Esophagus muscularis mucosa (tissue), 3 donors: Measurements from ENCODE around the gene SLC8A1.

Experiments used
- POLR2A ChIP-seq: fragments of 450-650 bp; IDR thresholded peaks from one replicate; pipeline ENCODE4 v1.6.1; 2017; ENCODE audit warnings: antibody characterized with exemption, moderate library complexity, mild to moderate bottlenecking, low read depth
- POLR2AphosphoS5 ChIP-seq, 2 donors: sonication (generic); formaldehyde crosslinking; IDR thresholded peaks; one replicate each; pipeline ENCODE4 v1.6.1; 2017; ENCODE audit warnings: antibody characterized with exemption in 2 of 2
- TF ChIP-seq, protein P1 (sequence below), 3 experiments: fragments of 200-600 bp in 2 of 3; fragments of 450-650 bp in 1 of 3; sonication (generic) in 2 of 3; IDR thresholded peaks; one replicate each; pipeline ENCODE4 v1.5.1; 2017 to 2019; ENCODE audit warnings: antibody characterized with exemption in 3 of 3, mild to moderate bottlenecking in 2 of 3, moderate library complexity in 1 of 3

DNA sequence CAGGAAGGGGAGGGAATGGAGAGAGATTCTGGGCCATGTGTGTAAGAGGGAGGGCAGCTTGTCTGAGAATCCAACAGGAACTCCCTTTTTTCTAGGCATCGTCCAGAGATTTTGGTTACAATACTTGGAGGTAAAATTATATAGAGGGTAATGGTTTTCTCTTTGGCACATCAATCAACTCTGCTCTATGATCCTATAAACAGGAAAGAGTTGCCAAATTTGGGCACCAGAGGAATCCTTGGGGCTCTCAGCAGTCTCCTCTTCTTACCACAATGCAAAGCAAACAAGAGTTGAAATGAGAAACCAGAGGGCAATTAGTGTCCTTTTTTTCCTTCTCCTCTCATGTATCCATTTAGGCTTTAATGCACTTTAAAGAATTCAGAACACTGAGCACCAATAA is 243.4 kb downstream of the SLC8A1 start:
- TF ChIP-seq, protein P1, sequence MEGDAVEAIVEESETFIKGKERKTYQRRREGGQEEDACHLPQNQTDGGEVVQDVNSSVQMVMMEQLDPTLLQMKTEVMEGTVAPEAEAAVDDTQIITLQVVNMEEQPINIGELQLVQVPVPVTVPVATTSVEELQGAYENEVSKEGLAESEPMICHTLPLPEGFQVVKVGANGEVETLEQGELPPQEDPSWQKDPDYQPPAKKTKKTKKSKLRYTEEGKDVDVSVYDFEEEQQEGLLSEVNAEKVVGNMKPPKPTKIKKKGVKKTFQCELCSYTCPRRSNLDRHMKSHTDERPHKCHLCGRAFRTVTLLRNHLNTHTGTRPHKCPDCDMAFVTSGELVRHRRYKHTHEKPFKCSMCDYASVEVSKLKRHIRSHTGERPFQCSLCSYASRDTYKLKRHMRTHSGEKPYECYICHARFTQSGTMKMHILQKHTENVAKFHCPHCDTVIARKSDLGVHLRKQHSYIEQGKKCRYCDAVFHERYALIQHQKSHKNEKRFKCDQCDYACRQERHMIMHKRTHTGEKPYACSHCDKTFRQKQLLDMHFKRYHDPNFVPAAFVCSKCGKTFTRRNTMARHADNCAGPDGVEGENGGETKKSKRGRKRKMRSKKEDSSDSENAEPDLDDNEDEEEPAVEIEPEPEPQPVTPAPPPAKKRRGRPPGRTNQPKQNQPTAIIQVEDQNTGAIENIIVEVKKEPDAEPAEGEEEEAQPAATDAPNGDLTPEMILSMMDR (IDR thresholded peaks at IDR 0.05): no peak
- TF ChIP-seq POLR2AphosphoS5 (IDR thresholded peaks at IDR 0.05) (no peak), POLR2A (no peak)
